ENCODE measurements around the gene PBX4.

- TF ChIP-seq POLR2AphosphoS5 (IDR thresholded peaks at IDR 0.05; ENCODE audit: low read depth, low read length) (peak; percentile 3; the same call in 1 of the 2 replicates), POLR2A (IDR thresholded peaks at IDR 0.05; ENCODE audit: low read depth, low read length) (no peak)
These were observed 43.9 kb upstream of the PBX4 start for GRCh38 chr19:19662344-19662743.
